ENCODE measurements around the gene CCL24.

DNA sequence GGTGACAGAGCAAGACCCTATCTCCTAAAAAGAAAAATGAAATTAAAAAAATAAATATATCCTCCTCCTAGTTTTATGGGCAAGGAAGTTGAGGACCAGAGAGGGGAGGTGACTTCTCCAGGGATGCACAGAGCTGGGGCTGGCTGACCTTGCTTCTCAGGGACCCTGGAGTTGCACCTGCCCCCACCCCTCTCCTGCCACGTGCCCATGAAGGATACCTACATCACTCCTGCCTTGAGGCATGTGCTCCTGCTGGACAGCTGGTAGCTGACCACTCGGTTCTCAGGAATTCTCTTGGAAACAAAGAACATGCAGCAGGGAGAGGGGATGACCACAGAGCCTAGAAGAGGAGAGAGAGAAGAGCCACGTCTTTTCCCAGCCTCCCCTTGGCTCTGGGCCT is 522 bp downstream of the CCL24 start:
- TF ChIP-seq CTCF (conservative IDR thresholded peaks at IDR 0.05 in 1 of 2, IDR thresholded peaks at IDR 0.05 in 1 of 2; ENCODE audit: low read depth in 1 of 2, low read length in 2 of 2) (no peak), EZH2 (IDR thresholded peaks at IDR 0.05; ENCODE audit: low read length, missing control alignments) (no peak)
